Esophagus squamous epithelium (tissue), 5 donors: ENCODE results near the gene INPP5D. TPM values are rescaled to one million over a fixed set of nuclear protein-coding genes. Genes with fewer than 3 reads are reported as not detected.

Experiments
- DNase-seq: peaks from one replicate; lab custom pipeline; 2025; lab: John Stamatoyannopoulos, UW
- H3K27ac ChIP-seq, 4 donors: fragments of 200-600 bp; sonication (generic); one replicate each; pipeline ENCODE4 v1.5.1; 2016 to 2019; ENCODE audit warnings: mild to moderate bottlenecking in 1 of 4
- H3K27me3 ChIP-seq, 4 donors: fragments of 200-600 bp; sonication (generic); 1 replicate in 3 of 4; 2 replicates in 1 of 4; pipeline versions ENCODE4 v1.5.1 to v1.6.0; 2017 to 2021; ENCODE audit warnings: antibody characterized with exemption in 1 of 4
- H3K36me3 ChIP-seq, 3 donors: fragments of 200-600 bp; sonication (generic); one replicate each; pipeline ENCODE4 v1.5.1; 2016 to 2019
- H3K4me1 ChIP-seq, 3 donors: fragments of 200-600 bp; sonication (generic); one replicate each; pipeline ENCODE4 v1.5.1; 2017 to 2019
- H3K4me3 ChIP-seq, 4 donors: fragments of 200-600 bp; sonication (generic); 1 replicate in 3 of 4; 2 replicates in 1 of 4; pipeline ENCODE4 v1.5.1; 2016 to 2019; ENCODE audit warnings: mild to moderate bottlenecking in 2 of 4, moderate library complexity in 1 of 4
- H3K9me3 ChIP-seq, 3 donors: fragments of 200-600 bp; sonication (generic); one replicate each; pipeline ENCODE4 v1.5.1; 2016 to 2019
- POLR2A ChIP-seq, 4 donors: fragments of 450-650 bp; IDR thresholded peaks; one replicate each; pipeline ENCODE4 v1.6.1; 2017; ENCODE audit warnings: antibody characterized with exemption in 4 of 4, mild to moderate bottlenecking in 4 of 4, moderate library complexity in 3 of 4
- WGBS, 2 donors: methylation state at CpG; one replicate each; pipeline ENCODE4 v1.1.5; 2018; 5-methylcytosine and 5-hydroxymethylcytosine counted together
- intact Hi-C: fragments of 100-400 bp; cut with DNase I; formaldehyde crosslinking; loops from one replicate; pipeline ENCODE4 v1.15.0; 2022
- small RNA-seq, 4 donors: library from RNA; depleted of rRNA; stranded (forward); fragments of <200 nt; gene quantifications; one replicate each; pipeline ENCODE3, GENCODE V24; 2016
- total RNA-seq, 4 donors: library from RNA; depleted of rRNA; stranded (reverse); fragments of >200 nt; gene quantifications; one replicate each; pipeline ENCODE4 v1.1.0, GENCODE V29; 2016
- TF ChIP-seq, protein P1 (sequence below), 6 experiments: fragments of 450-650 bp in 4 of 6; fragments of 200-600 bp in 2 of 6; sonication (generic) in 2 of 6; IDR thresholded peaks; one replicate each; pipeline ENCODE4 v1.5.1; 2016 to 2019; ENCODE audit warnings: antibody characterized with exemption in 6 of 6, mild to moderate bottlenecking in 4 of 6, moderate library complexity in 4 of 6
- donor health status: DM: yes; HTN: yes; CAD: no.

Gene INPP5D
- total RNA-seq, 4 donors from 2014 or later, result 2.2 to 36.0 (median 10.2) TPM

DNA sequence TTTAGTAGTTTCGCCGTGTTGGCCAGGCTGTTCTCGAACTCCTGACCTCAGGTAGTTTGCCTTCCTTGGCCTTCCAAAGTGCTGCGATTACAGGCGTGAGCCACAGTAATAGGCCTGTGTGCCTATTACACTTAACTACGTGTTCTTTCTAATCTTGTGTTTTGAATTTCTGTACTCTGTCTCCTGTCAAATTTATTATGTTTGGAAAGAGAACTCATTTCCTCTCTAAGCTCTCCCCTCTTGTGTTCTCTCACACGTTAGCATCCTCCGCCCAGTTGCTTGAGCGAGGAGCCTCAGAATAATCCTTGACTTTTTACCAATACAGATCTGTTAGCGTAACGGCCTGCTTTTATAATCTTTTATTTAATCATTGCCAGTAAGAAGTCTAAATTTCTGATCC lies 195.0 kb downstream of the INPP5D start:
- no peak for DNase-seq
- intact Hi-C loops, result no loop called here
- peaks cover 0 to 66% (median 11%) of the 10 kb centered on the region in 3 donors for H3K36me3 ChIP-seq

DNA sequence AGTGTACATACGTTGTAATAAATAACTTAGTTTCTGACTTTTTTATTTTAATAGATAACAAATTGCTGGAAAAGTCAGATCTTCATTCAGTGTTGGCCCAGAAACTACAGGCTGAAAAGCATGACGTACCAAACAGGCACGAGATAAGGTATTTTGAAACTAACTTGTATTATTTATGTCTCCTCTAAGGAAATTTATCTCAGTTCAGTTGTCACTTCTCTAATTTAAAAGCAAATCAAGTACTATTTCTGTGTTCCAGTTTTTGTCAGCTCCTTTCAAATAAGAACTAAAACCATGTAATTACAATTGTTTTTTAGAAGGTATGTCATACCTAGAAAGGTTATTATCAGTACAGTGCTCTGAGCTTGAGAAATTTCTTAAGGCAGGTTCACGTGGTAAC lies 195.9 kb downstream of the INPP5D start:
- TF ChIP-seq POLR2A (IDR thresholded peaks at IDR 0.05), result no peak
- TF ChIP-seq, protein P1, sequence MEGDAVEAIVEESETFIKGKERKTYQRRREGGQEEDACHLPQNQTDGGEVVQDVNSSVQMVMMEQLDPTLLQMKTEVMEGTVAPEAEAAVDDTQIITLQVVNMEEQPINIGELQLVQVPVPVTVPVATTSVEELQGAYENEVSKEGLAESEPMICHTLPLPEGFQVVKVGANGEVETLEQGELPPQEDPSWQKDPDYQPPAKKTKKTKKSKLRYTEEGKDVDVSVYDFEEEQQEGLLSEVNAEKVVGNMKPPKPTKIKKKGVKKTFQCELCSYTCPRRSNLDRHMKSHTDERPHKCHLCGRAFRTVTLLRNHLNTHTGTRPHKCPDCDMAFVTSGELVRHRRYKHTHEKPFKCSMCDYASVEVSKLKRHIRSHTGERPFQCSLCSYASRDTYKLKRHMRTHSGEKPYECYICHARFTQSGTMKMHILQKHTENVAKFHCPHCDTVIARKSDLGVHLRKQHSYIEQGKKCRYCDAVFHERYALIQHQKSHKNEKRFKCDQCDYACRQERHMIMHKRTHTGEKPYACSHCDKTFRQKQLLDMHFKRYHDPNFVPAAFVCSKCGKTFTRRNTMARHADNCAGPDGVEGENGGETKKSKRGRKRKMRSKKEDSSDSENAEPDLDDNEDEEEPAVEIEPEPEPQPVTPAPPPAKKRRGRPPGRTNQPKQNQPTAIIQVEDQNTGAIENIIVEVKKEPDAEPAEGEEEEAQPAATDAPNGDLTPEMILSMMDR (IDR thresholded peaks at IDR 0.05), result no peak
- Histone ChIP-seq H3K4me1 (peaks cover 7 to 34% (median 18%) of the 10 kb centered on the region in 3 donors), H3K27ac (no peak overlapping the region), H3K27me3 (no peaks in the 10 kb centered on the region), H3K36me3 (peaks cover 0 to 75% (median 11%) of the 10 kb centered on the region in 3 donors), H3K9me3 (no peaks in the 10 kb centered on the region), H3K4me3 (no peak overlapping the region)
- DNase-seq, result no peak
- WGBS, 2 donors, result 69 to 85% methylated on average over 4 of the region's 4 CpGs
- intact Hi-C loops, result no loop called here

More for the DNA sequence above, 195.0 kb downstream of the INPP5D start:
- no peak overlapping the region for H3K4me3 ChIP-seq
- H3K4me1 ChIP-seq, result peaks cover 7 to 37% (median 18%) of the 10 kb centered on the region in 3 donors
- H3K9me3 ChIP-seq, result no peaks in the 10 kb centered on the region
- no peak overlapping the region for H3K27ac ChIP-seq
- TF ChIP-seq, protein P1 (IDR thresholded peaks at IDR 0.05), result no peak
- no peak for TF ChIP-seq POLR2A (IDR thresholded peaks at IDR 0.05)
- 86 to 88% methylated on average over 11 of the region's 11 CpGs for whole genome bisulfite sequencing, 2 donors
- H3K27me3 ChIP-seq, result no peaks in the 10 kb centered on the region

Small RNAs within 50 kb of the gene (small RNA-seq; reads per million reads assigned to genes)
- gene RN7SL32P, result 0 reads per million in 4 donors

Other genes with a start within 250 kb of the INPP5D start
- gene SNORC, start 190.1 kb upstream of the INPP5D start, total RNA-seq, result under 1 TPM; 0.26 to 0.83 (median 0.66) TPM
- 10 to 100 TPM in 1 of 4 donors, 1 to 10 TPM in 3; 4.0 to 16.5 (median 6.2) TPM for gene NGEF, start 47.1 kb upstream of the INPP5D start, total RNA-seq
- not detected for gene NEU2, start 27.7 kb upstream of the INPP5D start, total RNA-seq
- 10 to 100 TPM; 12.3 to 38.0 (median 22.8) TPM for gene ATG16L1, start 191.3 kb downstream of the INPP5D start, total RNA-seq
- not detected for gene SAG, start 247.5 kb downstream of the INPP5D start, total RNA-seq